ENCODE measurements around the gene PECR.

The PECR gene

DNA sequence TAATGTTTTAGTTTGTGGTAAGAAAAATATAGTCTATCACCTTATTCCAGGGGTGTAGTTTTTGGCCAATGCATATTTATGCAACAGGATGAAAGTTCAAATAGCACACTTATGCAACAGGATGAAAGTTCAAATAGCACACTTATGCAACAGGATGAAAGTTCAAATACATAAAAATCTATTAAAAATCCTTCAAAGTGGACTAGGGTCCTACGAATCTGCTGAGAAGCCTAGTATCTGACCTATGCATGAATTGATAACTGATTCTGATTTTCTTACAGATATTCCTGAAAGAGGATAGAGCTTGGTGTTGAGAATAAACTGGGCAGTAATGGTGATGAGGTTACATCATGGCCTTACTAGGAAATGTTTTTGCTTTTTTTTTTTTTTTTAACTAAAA lies 2.8 kb downstream of the PECR start:
- TF ChIP-seq POLR2AphosphoS5 (IDR thresholded peaks at IDR 0.05; ENCODE audit: low read depth, low read length) = no peak

DNA sequence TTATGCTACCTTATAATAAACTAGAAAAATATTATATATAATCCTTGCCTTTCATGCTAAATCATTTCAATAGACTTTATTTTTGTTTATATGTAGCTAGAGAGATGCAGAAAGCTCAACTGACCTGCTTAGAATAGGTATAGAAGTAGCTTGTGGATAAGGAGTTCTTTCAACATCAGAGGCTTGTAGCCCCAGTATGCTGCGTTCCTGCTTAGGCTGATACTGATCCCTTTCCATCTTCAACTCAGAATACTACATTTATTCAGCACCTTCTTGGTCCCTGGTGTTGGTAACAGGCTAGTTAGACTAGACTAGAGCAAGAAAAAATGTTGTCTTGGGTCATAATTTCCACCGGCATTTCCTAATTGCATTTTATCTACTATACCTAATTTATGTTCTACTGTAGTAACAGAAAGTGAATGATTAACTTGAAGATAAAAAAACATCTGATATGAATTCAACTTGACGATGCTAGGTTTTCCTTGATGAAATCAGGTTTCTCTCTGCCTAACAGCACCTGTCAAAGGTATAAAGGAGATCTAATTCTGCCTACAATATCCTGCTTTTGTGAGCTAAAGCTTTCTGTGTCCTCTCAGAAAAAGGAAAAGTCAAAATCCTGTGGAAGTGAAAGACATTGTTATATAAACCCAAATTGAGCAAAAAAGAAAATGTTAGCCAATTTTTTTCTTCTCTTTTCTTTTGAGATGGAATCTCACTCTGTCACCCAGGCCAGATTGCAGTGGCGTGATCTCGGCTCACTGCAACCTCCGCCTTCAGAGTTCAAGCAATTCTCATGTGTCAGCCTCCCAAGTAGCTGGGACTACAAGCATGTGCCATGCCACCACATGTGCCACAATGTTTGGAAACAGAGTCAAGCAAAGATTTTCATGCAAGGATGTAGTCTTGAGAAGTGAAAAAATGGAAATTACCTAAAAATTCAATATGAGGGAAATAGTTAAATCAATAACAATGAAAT lies 5.8 kb downstream of the PECR start:
- TF ChIP-seq, protein P1, sequence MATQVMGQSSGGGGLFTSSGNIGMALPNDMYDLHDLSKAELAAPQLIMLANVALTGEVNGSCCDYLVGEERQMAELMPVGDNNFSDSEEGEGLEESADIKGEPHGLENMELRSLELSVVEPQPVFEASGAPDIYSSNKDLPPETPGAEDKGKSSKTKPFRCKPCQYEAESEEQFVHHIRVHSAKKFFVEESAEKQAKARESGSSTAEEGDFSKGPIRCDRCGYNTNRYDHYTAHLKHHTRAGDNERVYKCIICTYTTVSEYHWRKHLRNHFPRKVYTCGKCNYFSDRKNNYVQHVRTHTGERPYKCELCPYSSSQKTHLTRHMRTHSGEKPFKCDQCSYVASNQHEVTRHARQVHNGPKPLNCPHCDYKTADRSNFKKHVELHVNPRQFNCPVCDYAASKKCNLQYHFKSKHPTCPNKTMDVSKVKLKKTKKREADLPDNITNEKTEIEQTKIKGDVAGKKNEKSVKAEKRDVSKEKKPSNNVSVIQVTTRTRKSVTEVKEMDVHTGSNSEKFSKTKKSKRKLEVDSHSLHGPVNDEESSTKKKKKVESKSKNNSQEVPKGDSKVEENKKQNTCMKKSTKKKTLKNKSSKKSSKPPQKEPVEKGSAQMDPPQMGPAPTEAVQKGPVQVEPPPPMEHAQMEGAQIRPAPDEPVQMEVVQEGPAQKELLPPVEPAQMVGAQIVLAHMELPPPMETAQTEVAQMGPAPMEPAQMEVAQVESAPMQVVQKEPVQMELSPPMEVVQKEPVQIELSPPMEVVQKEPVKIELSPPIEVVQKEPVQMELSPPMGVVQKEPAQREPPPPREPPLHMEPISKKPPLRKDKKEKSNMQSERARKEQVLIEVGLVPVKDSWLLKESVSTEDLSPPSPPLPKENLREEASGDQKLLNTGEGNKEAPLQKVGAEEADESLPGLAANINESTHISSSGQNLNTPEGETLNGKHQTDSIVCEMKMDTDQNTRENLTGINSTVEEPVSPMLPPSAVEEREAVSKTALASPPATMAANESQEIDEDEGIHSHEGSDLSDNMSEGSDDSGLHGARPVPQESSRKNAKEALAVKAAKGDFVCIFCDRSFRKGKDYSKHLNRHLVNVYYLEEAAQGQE (IDR thresholded peaks at IDR 0.05; ENCODE audit: insufficient read depth in 1 of 2, low read depth in 2 of 2, low read length in 2 of 2) = no peak
- TF ChIP-seq SIN3A (IDR thresholded peaks at IDR 0.05; ENCODE audit: borderline replicate concordance, insufficient read depth, low read length) (no peak), POLR2AphosphoS5 (IDR thresholded peaks at IDR 0.05; ENCODE audit: low read depth, low read length) (no peak), FOXP2 (optimal IDR thresholded peaks at IDR 0.05; ENCODE audit: borderline replicate concordance, extremely low read depth, extremely low read length, insufficient read depth) (no peak), TAF1 (IDR thresholded peaks at IDR 0.05; ENCODE audit: borderline replicate concordance, insufficient read depth, low read length) (no peak)

DNA sequence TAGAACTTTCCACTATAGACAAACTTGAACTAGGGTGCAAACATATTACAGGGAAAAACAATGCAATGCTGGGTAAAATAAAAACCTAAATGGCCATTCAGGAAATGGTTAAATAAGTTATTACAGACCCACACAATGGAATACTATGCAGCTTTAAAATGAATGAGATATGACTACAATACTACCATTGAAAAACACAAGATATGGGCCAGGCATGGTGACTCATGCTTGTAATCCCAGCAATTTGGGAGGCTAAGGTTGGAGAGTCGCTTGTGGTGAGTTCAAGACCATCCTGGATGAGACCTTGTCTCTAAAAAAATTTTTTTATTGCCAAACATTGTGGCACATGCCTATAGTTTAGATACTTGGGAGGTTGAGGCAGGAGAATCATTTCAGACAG lies 6.8 kb downstream of the PECR start:
- TF ChIP-seq FOXP2 (optimal IDR thresholded peaks at IDR 0.05; ENCODE audit: borderline replicate concordance, extremely low read depth, extremely low read length, insufficient read depth) (no peak), POLR2AphosphoS5 (IDR thresholded peaks at IDR 0.05; ENCODE audit: low read depth, low read length) (no peak), TAF1 (IDR thresholded peaks at IDR 0.05; ENCODE audit: borderline replicate concordance, insufficient read depth, low read length) (no peak), SIN3A (IDR thresholded peaks at IDR 0.05; ENCODE audit: borderline replicate concordance, insufficient read depth, low read length) (no peak)
- TF ChIP-seq, protein P1 (IDR thresholded peaks at IDR 0.05; ENCODE audit: insufficient read depth in 1 of 2, low read depth in 2 of 2, low read length in 2 of 2) = no peak

DNA sequence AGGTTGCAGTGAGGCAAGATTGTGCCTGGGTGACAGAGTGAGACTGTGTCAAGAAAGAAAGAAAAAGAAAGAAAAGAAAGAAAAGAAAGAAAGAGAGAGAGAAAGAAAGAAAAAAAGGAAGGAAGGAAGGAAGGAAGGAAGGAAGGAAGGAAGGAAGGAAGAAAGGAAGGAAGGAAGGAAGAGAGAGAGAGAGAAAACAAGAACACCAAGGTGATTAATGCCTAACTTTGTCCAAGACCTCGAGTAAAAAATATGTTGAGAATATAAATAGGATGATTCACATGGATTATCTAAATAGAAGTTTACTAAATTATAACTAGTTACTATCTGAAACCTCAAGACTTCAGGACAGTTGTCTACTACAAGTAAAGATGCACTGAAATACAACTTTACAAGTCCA lies 7.2 kb downstream of the PECR start:
- TF ChIP-seq TAF1 (IDR thresholded peaks at IDR 0.05; ENCODE audit: borderline replicate concordance, insufficient read depth, low read length) = no peak
- TF ChIP-seq POLR2AphosphoS5 (IDR thresholded peaks at IDR 0.05; ENCODE audit: low read depth, low read length) = no peak
- no peak for TF ChIP-seq SIN3A (IDR thresholded peaks at IDR 0.05; ENCODE audit: borderline replicate concordance, insufficient read depth, low read length)
- no peak for TF ChIP-seq FOXP2 (optimal IDR thresholded peaks at IDR 0.05; ENCODE audit: borderline replicate concordance, extremely low read depth, extremely low read length, insufficient read depth)
- TF ChIP-seq, protein P1 (IDR thresholded peaks at IDR 0.05; ENCODE audit: insufficient read depth in 1 of 2, low read depth in 2 of 2, low read length in 2 of 2) = no peak

DNA sequence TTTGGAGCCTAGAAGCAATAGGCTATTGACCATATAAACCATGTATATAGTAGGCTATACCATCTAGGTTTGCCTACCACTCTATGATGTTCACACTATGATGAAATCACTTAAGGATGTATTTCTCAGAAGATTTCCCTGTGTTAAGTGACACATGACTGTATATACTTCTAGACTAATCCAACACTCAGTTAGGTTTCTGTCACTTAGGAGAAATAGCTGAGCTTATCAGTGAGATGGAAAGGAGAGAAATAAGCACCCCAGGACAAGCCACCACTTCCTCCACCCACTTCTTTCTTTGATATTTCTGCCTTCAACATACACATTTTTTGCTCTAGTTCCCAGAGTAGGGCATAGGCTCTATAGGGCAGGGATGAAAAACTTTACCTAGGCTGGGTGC lies 7.8 kb downstream of the PECR start:
- TF ChIP-seq TAF1 (IDR thresholded peaks at IDR 0.05; ENCODE audit: borderline replicate concordance, insufficient read depth, low read length) (no peak), SIN3A (IDR thresholded peaks at IDR 0.05; ENCODE audit: borderline replicate concordance, insufficient read depth, low read length) (no peak), POLR2AphosphoS5 (IDR thresholded peaks at IDR 0.05; ENCODE audit: low read depth, low read length) (no peak), FOXP2 (optimal IDR thresholded peaks at IDR 0.05; ENCODE audit: borderline replicate concordance, extremely low read depth, extremely low read length, insufficient read depth) (no peak)
- TF ChIP-seq, protein P1 (IDR thresholded peaks at IDR 0.05; ENCODE audit: insufficient read depth in 1 of 2, low read depth in 2 of 2, low read length in 2 of 2) = no peak
